ENCODE data around the gene TAS2R19. TPM values are rescaled to one million over a fixed set of nuclear protein-coding genes. Genes with fewer than 3 reads are reported as not detected.

Gene TAS2R19
- total RNA-seq, 4 donors from 2014 or later, result 0.29 to 5.9 (median 2.1) TPM

DNA sequence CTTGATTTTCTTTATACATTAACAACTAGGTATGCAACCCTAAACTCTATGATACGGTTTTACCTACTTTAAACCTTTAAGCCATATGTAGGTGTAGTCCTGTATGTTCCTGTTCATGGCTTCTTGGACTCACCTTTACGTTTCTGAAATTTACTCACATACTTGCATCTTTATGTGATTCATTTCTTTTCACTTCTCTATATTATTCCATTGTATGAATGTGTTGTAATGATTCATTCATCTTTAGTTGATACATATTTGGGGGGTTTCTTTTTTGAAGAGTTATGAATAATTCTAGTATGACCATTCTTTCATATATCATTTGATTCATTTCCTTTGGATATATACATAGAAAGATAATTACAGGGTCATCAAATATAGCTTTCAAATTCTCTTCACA, 33.3 kb downstream of the TAS2R19 start:
- no peak for DNase-seq
- peaks cover 0 to 5% (median 0%) of the 10 kb centered on the region in 3 donors for H3K36me3 ChIP-seq
- intact Hi-C loops (cut with DNase I), result no loop called here
- no peak overlapping the region for H3K27ac ChIP-seq
- no peak for TF ChIP-seq POLR2A (IDR thresholded peaks at IDR 0.05)
- TF ChIP-seq, protein P1, sequence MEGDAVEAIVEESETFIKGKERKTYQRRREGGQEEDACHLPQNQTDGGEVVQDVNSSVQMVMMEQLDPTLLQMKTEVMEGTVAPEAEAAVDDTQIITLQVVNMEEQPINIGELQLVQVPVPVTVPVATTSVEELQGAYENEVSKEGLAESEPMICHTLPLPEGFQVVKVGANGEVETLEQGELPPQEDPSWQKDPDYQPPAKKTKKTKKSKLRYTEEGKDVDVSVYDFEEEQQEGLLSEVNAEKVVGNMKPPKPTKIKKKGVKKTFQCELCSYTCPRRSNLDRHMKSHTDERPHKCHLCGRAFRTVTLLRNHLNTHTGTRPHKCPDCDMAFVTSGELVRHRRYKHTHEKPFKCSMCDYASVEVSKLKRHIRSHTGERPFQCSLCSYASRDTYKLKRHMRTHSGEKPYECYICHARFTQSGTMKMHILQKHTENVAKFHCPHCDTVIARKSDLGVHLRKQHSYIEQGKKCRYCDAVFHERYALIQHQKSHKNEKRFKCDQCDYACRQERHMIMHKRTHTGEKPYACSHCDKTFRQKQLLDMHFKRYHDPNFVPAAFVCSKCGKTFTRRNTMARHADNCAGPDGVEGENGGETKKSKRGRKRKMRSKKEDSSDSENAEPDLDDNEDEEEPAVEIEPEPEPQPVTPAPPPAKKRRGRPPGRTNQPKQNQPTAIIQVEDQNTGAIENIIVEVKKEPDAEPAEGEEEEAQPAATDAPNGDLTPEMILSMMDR (IDR thresholded peaks at IDR 0.05), result no peak
- peaks cover 0 to 5% (median 0%) of the 10 kb centered on the region in 3 donors for H3K9me3 ChIP-seq
- H3K4me1 ChIP-seq, result no peaks in the 10 kb centered on the region
- no peak overlapping the region for H3K4me3 ChIP-seq
- WGBS, 2 donors, result 88 to 96% methylated on average over 2 of the region's 2 CpGs
- no peaks in the 10 kb centered on the region for H3K27me3 ChIP-seq

DNA sequence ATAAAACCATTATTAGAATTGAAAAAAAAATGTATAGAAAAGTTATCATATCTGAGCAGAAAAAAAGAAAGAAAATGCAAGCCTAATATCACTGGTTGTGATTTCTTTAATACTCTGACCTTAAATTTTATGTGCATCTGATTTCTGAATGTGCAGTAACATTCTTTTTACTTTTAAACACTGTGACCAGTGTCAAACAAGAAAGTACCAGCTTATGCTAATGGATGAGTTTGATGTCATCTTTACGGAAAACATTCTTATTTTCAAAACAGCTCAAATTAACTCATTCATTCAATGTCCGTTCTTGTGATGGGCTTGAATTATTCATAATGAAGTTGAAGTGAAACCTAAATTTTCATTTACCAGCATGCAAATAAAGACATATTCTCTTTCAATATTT, 35.6 kb downstream of the TAS2R19 start, which contains the start of gene TAS2R50:
Gene TAS2R50, minus strand, starts transcription at position 101 of the 400 bp plus-strand sequence. Its CDS starts 52 bp downstream, at position 49.
- DNase-seq, result no peak
- Histone ChIP-seq H3K27ac (no peak within 1 kb of the TSS), H3K4me3 (no peak within 1 kb of the TSS), H3K27me3 (no peaks in the 10 kb centered on the region), H3K36me3 (no peaks in the 10 kb centered on the region), H3K4me1 (no peaks in the 10 kb centered on the region), H3K9me3 (peaks cover 0 to 5% (median 0%) of the 10 kb centered on the region in 3 donors)
- 45 to 47% methylated on average over 2 of the region's 2 CpGs for WGBS, 2 donors
- intact Hi-C loops (cut with DNase I), result no loop called here
- TF ChIP-seq POLR2A (IDR thresholded peaks at IDR 0.05), result no peak
- TF ChIP-seq, protein P1 (IDR thresholded peaks at IDR 0.05), result no peak

DNA sequence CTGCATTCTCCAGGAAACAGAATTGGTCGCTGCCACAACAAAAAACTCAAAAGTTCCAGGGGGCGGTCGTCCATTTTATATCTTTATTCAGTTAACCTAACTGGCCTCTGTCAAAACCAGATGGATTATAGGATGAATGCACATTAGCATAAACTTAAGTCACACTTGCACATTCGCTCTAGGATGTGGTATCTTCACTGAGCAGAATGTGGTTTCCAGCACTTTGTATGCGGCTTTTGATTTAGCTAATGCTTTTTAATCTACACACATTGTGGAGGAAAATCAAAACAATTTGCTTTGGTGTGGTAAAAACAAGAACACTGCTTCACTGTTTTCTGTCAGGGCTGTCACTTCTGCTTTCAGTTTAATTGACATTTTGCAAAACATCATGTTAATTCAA, 40.2 kb downstream of the TAS2R19 start:
- Histone ChIP-seq H3K9me3 (no peaks in the 10 kb centered on the region), H3K27me3 (no peaks in the 10 kb centered on the region), H3K27ac (no peak overlapping the region), H3K4me1 (no peaks in the 10 kb centered on the region), H3K36me3 (no peaks in the 10 kb centered on the region), H3K4me3 (no peak overlapping the region)
- no peak for DNase-seq
- TF ChIP-seq POLR2A (IDR thresholded peaks at IDR 0.05), result no peak
- TF ChIP-seq, protein P1 (IDR thresholded peaks at IDR 0.05), result no peak
- 87 to 88% methylated on average over 5 of the region's 5 CpGs for WGBS, 2 donors
- intact Hi-C loops (cut with DNase I), result no loop called here

DNA sequence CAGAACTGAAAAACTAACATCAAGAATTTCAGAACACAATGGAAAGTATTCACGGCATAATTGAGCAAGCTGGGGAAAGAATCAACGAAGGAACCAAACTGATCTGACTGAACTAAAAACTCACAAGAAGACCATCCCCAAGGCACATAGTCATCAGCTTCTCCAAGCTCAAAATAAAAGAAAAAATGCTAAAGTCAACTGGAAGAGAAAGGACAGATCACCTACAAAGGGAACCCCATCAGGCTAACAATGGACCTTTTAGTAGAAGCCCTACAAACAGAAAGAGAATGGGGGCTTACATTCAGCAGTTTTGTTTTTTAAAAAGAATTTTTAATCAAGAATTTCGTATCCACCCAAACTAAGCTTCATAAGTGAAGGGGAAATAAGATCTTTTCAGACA, 47.5 kb downstream of the TAS2R19 start:
- no peak for DNase-seq
- H3K36me3 ChIP-seq, result no peaks in the 10 kb centered on the region
- H3K27me3 ChIP-seq, result no peaks in the 10 kb centered on the region
- TF ChIP-seq, protein P1 (IDR thresholded peaks at IDR 0.05), result no peak
- TF ChIP-seq POLR2A (IDR thresholded peaks at IDR 0.05), result no peak
- H3K4me1 ChIP-seq, result no peaks in the 10 kb centered on the region
- no peak overlapping the region for H3K4me3 ChIP-seq
- intact Hi-C loops (cut with DNase I), result no loop called here
- H3K9me3 ChIP-seq, result no peaks in the 10 kb centered on the region
- no peak overlapping the region for H3K27ac ChIP-seq
- WGBS, 2 donors, result 83 to 89% methylated on average over 3 of the region's 3 CpGs

Other genes starting within 250 kb of the TAS2R19 start
- gene TAS2R7, start 220.0 kb downstream of the TAS2R19 start, total RNA-seq, result under 1 TPM in 1 of 4 donors, not detected in 3; 0.40 TPM
- gene TAS2R8, start 215.3 kb downstream of the TAS2R19 start, total RNA-seq, result not detected
- gene TAS2R9, start 212.5 kb downstream of the TAS2R19 start, total RNA-seq, result under 1 TPM in 1 of 4 donors, not detected in 3; 0.66 TPM
- gene TAS2R10, start 196.3 kb downstream of the TAS2R19 start, total RNA-seq, result under 1 TPM in 2 of 4 donors, not detected in 2; 0.26 to 0.38 TPM
- gene PRR4, start 173.1 kb downstream of the TAS2R19 start, total RNA-seq, result 100 to 1,000 TPM in 1 of 4 donors, 1 to 10 TPM in 1, under 1 TPM in 1, not detected in 1; 0.76 to 159 (median 1.4) TPM
- gene PRH1, start 138.4 kb downstream of the TAS2R19 start, total RNA-seq, result 10 to 100 TPM in 3 of 4 donors, 1 to 10 TPM in 1; 5.3 to 38.5 (median 11.6) TPM
- 1 to 10 TPM in 1 of 4 donors, under 1 TPM in 1, not detected in 2; 0.88 to 2.3 TPM for gene TAS2R13, start 113.1 kb downstream of the TAS2R19 start, total RNA-seq
- gene PRH2, start 93.4 kb downstream of the TAS2R19 start, total RNA-seq, result 1 to 10 TPM in 1 of 4 donors, under 1 TPM in 1, not detected in 2; 0.68 to 7.0 TPM
- 1 to 10 TPM in 3 of 4 donors, under 1 TPM in 1; 0.80 to 3.2 (median 1.7) TPM for gene TAS2R14, start 83.4 kb downstream of the TAS2R19 start, total RNA-seq
- 1 to 10 TPM in 2 of 4 donors, not detected in 2; 2.0 to 2.3 TPM for gene TAS2R50, start 35.7 kb downstream of the TAS2R19 start, total RNA-seq
- gene TAS2R20, start 24.3 kb downstream of the TAS2R19 start, total RNA-seq, result 1 to 10 TPM in 2 of 4 donors, not detected in 2; 1.2 to 2.3 TPM
- 1 to 10 TPM in 3 of 4 donors, not detected in 1; 1.7 to 6.5 (median 2.8) TPM for gene TAS2R31, start 8.8 kb upstream of the TAS2R19 start, total RNA-seq
- 1 to 10 TPM in 2 of 4 donors, not detected in 2; 1.7 to 3.0 TPM for gene TAS2R46, start 39.7 kb upstream of the TAS2R19 start, total RNA-seq
- gene TAS2R43, start 69.7 kb upstream of the TAS2R19 start, total RNA-seq, result 1 to 10 TPM in 2 of 4 donors, not detected in 2; 2.2 to 4.8 TPM
- gene TAS2R30, start 112.0 kb upstream of the TAS2R19 start, total RNA-seq, result 1 to 10 TPM in 2 of 4 donors, under 1 TPM in 2; 0.50 to 5.7 (median 2.4) TPM
- 1 to 10 TPM; 3.4 to 6.1 (median 4.2) TPM for gene SMIM10L1, start 148.6 kb upstream of the TAS2R19 start, total RNA-seq
- gene TAS2R42, start 164.3 kb upstream of the TAS2R19 start, total RNA-seq, result not detected
- gene PRB3, start 247.1 kb upstream of the TAS2R19 start, total RNA-seq, result not detected